IPS-NIHi7 (cell line): Measurements from ENCODE around the gene DGKZ.

Source experiments
- DNase-seq: peaks from one replicate; pipeline ENCODE4 v3.0.0; 2012; ENCODE audit warnings: mixed read lengths; ENCODE audit errors: extremely low spot score

The DGKZ gene

GRCh38 chr11:46392421-46393230, 45.4 kb downstream of the DGKZ start:
- peak; percentile 96 for DNase-seq

GRCh38 chr11:46393231-46393616, 46.0 kb downstream of the DGKZ start:
- no peak for DNase-seq

DNA sequence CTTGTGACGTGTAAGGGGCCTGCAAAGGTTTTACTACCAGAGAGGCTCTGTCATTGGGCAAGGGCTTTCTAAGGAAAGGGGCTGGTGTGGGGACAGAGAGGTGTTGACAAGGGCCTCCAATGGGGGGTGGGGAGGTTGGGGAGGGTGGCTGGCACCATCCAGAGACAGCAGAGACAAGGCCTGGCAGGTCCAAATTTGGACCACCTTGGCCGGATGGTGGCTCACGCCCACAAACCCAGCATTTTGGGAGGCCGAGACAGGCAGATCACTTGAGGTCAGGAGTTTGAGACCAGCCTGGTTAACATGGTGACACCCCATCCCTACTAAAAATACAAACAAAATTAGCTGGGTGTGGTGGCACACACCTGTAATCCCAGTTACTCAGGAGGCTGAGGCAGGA, 46.5 kb downstream of the DGKZ start:
- DNase-seq: no peak

- DNase-seq: no peak
These were observed 50.3 kb downstream of the DGKZ start for GRCh38 chr11:46397526-46397925.

DNA sequence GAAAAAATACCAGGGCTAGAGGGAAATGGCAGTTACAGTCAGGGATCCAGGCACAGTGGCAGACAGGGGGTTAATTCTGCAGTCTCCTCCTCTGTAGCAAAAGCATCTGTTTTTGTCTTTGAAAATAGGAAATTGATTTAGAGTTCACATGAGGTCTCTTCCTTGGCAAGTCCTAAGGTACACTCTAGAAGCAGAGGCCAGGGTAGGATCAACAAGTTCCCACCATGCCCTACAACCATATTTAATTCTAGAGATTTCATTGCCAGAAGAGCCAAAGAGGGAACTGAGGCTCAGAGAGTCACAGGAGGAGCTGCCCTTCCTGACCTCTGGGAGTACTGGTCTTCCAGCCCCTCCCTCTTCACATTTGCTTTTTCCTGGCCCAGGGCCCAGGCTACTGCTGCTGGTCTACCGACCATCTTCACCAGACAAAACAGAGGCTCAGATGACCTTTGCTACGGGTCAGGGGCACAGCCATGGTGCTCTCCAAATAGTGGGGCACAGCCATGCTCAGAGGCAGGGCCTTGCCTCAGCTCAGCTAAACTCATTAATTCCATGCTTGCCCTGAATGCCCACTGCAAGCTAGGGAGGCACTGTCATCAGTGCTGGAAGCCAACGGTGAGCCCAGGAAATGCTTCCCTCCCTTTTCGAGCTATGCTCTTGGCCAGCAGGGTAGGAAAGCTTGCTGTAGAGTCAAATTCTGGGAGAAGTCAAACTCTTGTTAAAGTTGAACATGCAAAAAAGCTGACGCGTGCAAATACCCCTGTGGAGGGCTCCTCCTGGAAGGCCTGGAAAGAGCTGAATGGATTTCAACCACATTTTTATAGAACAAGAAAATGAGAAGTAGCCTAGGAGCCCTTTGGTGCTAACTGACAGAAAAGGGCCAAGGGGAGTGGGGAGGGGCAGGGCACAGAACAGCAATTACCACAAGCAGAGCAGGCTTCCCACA, 56.0 kb downstream of the DGKZ start:
- no peak for DNase-seq

GRCh38 chr11:46404476-46405017, 57.3 kb downstream of the DGKZ start:
- no peak for DNase-seq

GRCh38 chr11:46407635-46408034, 60.4 kb downstream of the DGKZ start:
- no peak for DNase-seq

DNA sequence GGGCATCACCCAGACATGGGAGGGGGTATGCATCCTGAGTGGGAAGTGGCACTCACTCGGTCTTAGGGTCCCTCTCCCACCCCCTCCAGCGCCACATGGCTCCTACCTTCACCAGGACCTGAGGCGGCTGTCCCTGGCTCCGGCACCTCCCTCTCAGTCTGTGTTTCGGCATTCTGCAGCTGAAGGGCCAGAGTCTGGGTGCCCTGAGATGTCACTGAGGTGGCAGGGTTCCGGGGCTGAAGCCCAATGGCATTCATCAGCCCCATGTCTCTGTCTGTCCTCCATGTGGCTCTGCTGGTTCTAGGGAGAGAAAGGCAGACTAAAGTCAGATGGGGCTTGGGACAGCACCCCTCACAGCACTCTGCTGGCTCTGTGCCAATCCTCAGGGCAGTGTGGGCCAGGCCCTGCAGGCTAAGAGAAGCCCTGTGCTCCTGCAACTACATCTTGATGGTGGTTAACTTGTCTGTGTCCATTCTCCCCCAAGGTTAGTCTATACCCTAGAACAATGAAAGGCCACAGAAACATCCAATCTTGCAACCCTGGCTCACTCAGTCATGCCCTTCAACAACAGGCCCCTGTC, 61.2 kb downstream of the DGKZ start:
- no peak for DNase-seq

DNA sequence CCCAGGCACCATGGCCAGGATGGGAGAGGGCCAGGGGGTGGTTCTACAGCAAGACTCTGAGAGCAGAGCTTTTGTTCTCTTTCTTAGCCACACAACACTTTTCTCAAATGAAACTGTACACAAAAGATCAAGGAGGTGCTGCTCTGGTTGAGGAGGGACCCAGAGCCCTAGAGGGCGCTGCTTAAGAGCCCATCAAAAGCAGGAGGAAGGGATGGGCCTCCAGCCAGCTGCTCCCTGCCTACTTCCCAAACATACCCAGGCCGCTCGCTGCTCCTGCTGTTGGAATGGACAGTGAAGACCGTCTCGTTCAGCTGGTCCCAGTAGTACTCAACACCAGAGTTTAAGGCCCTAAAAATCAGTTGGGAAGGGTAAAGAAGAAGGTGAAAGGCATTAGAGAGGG, 62.8 kb downstream of the DGKZ start:
- peak; percentile 81 for DNase-seq

DNA sequence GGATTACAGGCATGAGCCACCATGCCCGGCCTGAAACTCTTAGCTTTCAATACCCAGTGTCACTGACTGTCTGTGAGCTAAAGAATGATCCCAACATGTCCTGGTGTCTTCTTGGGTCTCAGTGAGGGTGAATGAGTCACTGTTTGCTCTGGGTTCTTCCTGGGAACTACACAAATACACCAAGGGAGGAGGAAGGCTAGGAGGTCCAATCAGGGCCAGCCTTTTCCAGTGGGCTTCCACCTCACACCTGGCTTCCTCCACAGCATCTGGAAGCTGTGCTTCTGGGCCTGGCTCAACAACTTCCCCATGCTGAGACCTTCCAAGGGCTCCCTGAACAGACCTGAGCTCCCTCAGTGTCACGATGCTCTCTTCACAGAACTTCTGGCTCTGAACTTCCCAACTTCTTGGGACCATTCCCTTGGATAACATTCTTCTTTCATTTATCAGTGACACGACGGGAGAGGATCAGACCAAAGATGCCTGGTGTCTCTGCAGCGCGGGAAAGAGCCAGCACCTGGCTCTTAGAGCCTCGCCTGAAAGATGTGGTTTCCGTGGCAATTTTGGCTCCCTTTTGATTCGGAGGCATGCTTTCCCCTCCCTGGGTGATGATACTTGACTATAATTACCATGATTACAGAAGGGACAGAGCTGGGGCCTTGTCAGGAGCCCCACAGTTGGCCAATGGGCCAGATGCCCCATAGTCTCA, 66.7 kb downstream of the DGKZ start:
- no peak for DNase-seq

DNA sequence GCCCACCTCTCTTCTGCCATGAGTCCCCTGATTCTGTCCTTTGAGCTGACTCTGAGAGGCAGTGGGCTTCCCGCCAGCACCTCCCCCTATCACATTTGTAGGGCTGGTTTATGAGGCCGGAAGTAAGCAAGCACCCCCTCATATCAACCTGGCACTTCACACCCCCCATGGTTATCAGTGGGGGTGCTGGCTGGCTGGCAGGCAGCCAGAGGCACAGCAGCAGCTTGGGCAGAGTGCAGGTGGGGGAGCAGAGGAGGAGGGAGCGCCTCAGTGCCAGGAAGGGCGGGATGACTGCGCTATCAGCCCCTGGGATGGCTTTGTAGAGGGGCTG, 67.2 kb downstream of the DGKZ start:
- no peak for DNase-seq

DNA sequence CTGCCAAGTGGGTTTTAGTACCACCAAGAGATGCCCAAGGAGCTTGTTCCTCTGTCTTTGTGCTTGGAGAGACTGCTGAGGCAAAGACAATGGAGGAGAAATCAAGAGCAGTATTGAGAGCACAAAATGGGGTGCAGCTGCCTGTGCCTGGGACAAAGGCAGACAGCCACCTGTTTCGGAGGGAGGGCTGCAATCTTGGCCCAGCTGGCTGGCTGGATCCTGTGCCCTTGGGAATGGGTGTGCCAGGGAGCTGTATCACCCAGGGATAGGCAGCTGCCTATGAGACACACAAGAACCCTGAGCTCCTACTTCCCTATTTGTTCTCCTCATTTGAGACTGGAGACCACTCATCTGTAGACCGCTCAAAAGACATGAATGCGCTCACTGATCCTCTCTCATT, 67.6 kb downstream of the DGKZ start:
- DNase-seq: no peak

GRCh38 chr11:46417711-46418110, 70.4 kb downstream of the DGKZ start:
- no peak for DNase-seq

DNA sequence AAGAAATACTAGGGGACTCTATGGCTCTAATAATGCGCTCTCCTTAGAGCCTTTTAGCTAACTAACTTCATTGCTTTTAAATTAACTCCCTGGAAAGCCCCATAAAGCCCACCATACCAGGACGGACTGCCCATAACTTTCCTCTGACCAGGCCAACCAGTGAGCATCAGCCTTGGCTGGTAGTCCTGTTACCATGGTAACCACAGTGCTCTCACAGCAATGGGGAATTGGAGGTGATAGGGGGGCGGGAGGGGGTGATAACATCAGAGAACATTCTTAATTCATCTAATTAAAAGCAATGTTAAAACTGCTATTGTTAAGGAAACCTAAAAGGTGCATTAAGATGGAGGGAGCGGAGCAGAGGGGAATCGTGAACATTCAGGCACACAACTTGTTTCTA, 71.5 kb downstream of the DGKZ start:
- no peak for DNase-seq

DNA sequence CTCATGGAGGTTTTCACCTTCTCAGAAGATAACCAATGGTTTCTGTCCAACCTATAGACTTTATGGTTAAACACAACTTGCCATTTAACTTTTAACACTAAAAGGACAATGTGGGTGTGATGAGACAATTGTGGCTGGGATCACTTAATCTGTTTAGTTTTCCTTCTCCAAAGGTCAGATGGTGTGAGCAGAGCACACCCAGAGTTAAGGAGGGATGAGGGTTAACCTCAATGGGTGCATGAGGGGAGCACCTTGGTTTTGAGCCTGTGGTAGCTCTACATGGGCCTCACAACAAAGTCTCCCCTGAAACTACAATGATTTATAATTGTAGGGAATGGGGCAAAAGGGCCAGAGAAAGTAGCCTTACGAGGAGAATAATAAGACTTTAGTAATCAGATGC, 73.2 kb downstream of the DGKZ start:
- DNase-seq: no peak

DNA sequence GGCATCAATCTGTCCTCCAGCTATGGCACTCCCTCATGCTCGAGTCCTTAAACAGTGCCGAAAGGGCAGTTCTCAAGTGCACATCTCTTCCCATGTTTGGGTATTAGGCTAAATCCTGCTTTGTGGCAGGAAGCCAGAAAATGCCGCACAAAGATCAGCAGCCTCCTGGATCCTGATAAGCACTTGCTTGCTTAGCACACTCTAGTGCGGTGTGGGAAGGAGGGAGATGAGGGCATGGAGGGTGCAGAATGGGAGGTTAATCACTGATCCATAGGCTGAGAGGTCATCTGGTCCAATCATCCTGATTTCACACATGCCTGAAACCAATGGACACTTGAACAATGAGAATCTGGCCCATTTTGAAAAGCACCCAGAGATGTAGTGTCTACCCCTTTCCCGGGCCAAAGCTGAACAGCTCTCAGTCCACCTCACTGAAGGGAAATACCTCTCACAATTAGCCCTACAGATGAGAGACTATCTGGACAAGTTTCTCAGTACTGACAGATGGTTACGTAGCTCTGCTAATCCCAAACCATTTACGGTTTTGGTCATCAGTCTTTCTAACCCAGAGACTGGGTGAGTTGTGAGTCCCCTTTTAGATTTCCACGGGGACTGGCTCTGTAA, 74.1 kb downstream of the DGKZ start:
- DNase-seq: no peak

DNA sequence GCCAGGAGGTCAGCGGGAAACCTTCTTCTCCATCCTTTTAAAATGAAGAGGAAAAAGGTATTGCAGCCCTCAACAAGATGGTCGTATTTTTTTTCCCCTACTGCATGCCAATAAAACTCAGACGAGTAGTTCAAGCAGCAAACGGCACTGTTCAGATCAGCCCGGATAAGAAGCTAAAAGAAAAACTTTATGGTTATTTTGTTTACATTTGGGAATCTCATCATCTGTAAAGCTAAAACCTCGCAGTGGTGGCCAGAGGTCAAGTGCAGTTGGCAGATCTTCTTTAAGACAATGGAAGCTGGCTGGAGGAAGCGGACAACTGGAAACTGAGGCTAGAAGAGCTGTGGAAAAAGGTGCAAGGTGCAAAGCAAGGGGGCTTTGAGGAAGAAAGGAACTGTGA, 75.3 kb downstream of the DGKZ start:
- DNase-seq: no peak

GRCh38 chr11:46426233-46426991, 79.1 kb downstream of the DGKZ start:
- DNase-seq: no peak

- no peak for DNase-seq
These were observed 80.1 kb downstream of the DGKZ start for GRCh38 chr11:46427364-46427763.

GRCh38 chr11:46429717-46430116, 82.5 kb downstream of the DGKZ start:
- DNase-seq: no peak
